SK-N-SH treated with all-trans-retinoic acid at 6 μM for 48 hours (cell line): Measurements from ENCODE around the gene TCF23.

Experiments used
- ATAC-seq: fragments of 200-7000 bp; cut with Tn5 transposase; 3 replicates; pipeline ENCODE4 v1.9.1; 2020; ENCODE audit warnings: mild to moderate bottlenecking, moderate library complexity
- BACH2 ChIP-seq: fragments of 250-450 bp; sonication (Bioruptor Pico); IDR thresholded peaks from 2 replicates; pipeline ENCODE4 v1.9.0; 2021; ENCODE audit warnings: mild to moderate bottlenecking, borderline replicate concordance
- CREB5 ChIP-seq: fragments of 250-450 bp; sonication (Bioruptor Pico); IDR thresholded peaks from 2 replicates; pipeline ENCODE4 v1.5.1; 2020; ENCODE audit warnings: low read depth, mild to moderate bottlenecking, moderate library complexity
- CSRNP3 ChIP-seq: fragments of 250-450 bp; sonication (Bioruptor Pico); IDR thresholded peaks from 2 replicates; pipeline ENCODE4 v1.5.1; 2021; ENCODE audit warnings: mild to moderate bottlenecking, moderate library complexity
- ESRRG ChIP-seq: fragments of 250-450 bp; sonication (Bioruptor Pico); IDR thresholded peaks from 2 replicates; pipeline ENCODE4 v1.6.1; 2021; ENCODE audit warnings: mild to moderate bottlenecking
- GLIS3 ChIP-seq: fragments of 250-450 bp; sonication (Bioruptor Pico); IDR thresholded peaks from 2 replicates; pipeline ENCODE4 v1.5.0; 2020; ENCODE audit warnings: mild to moderate bottlenecking, moderate library complexity
- ISL1 ChIP-seq: fragments of 250-450 bp; sonication (Bioruptor Pico); IDR thresholded peaks from 2 replicates; pipeline ENCODE4 v2.1.2; 2022; ENCODE audit warnings: mild to moderate bottlenecking, moderate library complexity
- OSR1 ChIP-seq: fragments of 250-450 bp; sonication (Bioruptor Pico); IDR thresholded peaks from 2 replicates; pipeline ENCODE4 v1.8.0; 2022; ENCODE audit warnings: moderate library complexity, mild to moderate bottlenecking, inconsistent platforms
- PATZ1 ChIP-seq: fragments of 250-450 bp; sonication (Bioruptor Pico); IDR thresholded peaks from 2 replicates; pipeline ENCODE4 v1.8.0; 2020; ENCODE audit warnings: mild to moderate bottlenecking, moderate library complexity, borderline replicate concordance
- POU6F1 ChIP-seq: fragments of 250-450 bp; sonication (Bioruptor Pico); IDR thresholded peaks from 2 replicates; pipeline ENCODE4 v1.8.0; 2021; ENCODE audit warnings: low read depth, mild to moderate bottlenecking, moderate library complexity, borderline replicate concordance
- PPARA ChIP-seq: fragments of 250-450 bp; sonication (Bioruptor Pico); IDR thresholded peaks from 2 replicates; pipeline ENCODE4 v1.5.0; 2020; ENCODE audit warnings: mild to moderate bottlenecking, borderline replicate concordance
- RARB ChIP-seq: fragments of 250-450 bp; sonication (Bioruptor Pico); IDR thresholded peaks from 2 replicates; pipeline ENCODE4 v1.8.0; 2021; ENCODE audit warnings: mild to moderate bottlenecking, moderate library complexity
- SNAI2 ChIP-seq: fragments of 250-450 bp; sonication (Bioruptor Pico); IDR thresholded peaks from 2 replicates; pipeline ENCODE4 v1.5.0; 2020; ENCODE audit warnings: mild to moderate bottlenecking, moderate library complexity
- TCF4 ChIP-seq: fragments of 250-450 bp; sonication (Bioruptor Pico); IDR thresholded peaks from 2 replicates; pipeline ENCODE4 v1.8.0; 2021; ENCODE audit warnings: mild to moderate bottlenecking, moderate library complexity, borderline replicate concordance
- TOX ChIP-seq: fragments of 250-450 bp; sonication (Bioruptor Pico); IDR thresholded peaks from 2 replicates; pipeline ENCODE4 v1.8.0; 2021; ENCODE audit warnings: mild to moderate bottlenecking, moderate library complexity, borderline replicate concordance
- TSHZ2 ChIP-seq: fragments of 250-450 bp; sonication (Bioruptor Pico); IDR thresholded peaks from 2 replicates; pipeline ENCODE4 v1.5.0; 2020; ENCODE audit warnings: mild to moderate bottlenecking, moderate library complexity
- ZC3H10 ChIP-seq: fragments of 250-450 bp; sonication (Bioruptor Pico); IDR thresholded peaks from 2 replicates; pipeline ENCODE4 v1.5.1; 2021; ENCODE audit warnings: mild to moderate bottlenecking, moderate library complexity
- ZFP3 ChIP-seq: fragments of 250-450 bp; sonication (Bioruptor Pico); IDR thresholded peaks from 2 replicates; pipeline ENCODE4 v1.5.0; 2020; ENCODE audit warnings: mild to moderate bottlenecking, moderate library complexity
- ZNF565 ChIP-seq: fragments of 450-650 bp; formaldehyde crosslinking; conservative IDR thresholded peaks from 2 replicates; pipeline ENCODE4 v1.5.0; 2020; ENCODE audit warnings: low read depth, mild to moderate bottlenecking, moderate library complexity
- ZNF8 ChIP-seq: fragments of 450-650 bp; formaldehyde crosslinking; IDR thresholded peaks from 2 replicates; pipeline ENCODE4 v1.5.0; 2020; ENCODE audit warnings: mild to moderate bottlenecking, moderate library complexity

TCF23 gene

GRCh38 chr2:27202854-27203253 lies 54.0 kb downstream of the TCF23 start:
- no peak for ATAC-seq
- no peak for TF ChIP-seq TCF4 (CRISPR knock-in tag)
- TF ChIP-seq ZNF565: no peak
- no peak for TF ChIP-seq ZNF8 (CRISPR knock-in tag)
- TF ChIP-seq SNAI2 (CRISPR knock-in tag): no peak
- TF ChIP-seq TSHZ2 (CRISPR knock-in tag): no peak
- TF ChIP-seq PATZ1 (CRISPR knock-in tag): no peak
- no peak for TF ChIP-seq ISL1 (CRISPR knock-in tag)
- TF ChIP-seq TOX (CRISPR knock-in tag): no peak
- TF ChIP-seq CSRNP3 (CRISPR knock-in tag): no peak

- TF ChIP-seq OSR1 (CRISPR knock-in tag) (no peak), ISL1 (CRISPR knock-in tag) (no peak), ZNF565 (no peak), PATZ1 (CRISPR knock-in tag) (no peak), CREB5 (no peak), TSHZ2 (CRISPR knock-in tag) (no peak), ZC3H10 (CRISPR knock-in tag) (no peak), GLIS3 (CRISPR knock-in tag) (no peak), ZNF8 (CRISPR knock-in tag) (no peak), ZFP3 (CRISPR knock-in tag) (no peak), PPARA (CRISPR knock-in tag) (no peak), CSRNP3 (CRISPR knock-in tag) (no peak), ESRRG (no peak), RARB (CRISPR knock-in tag) (no peak), BACH2 (CRISPR knock-in tag) (no peak), SNAI2 (CRISPR knock-in tag) (no peak), POU6F1 (CRISPR knock-in tag) (no peak), TCF4 (CRISPR knock-in tag) (no peak)
- ATAC-seq: no peak
Observed at GRCh38 chr2:27203741-27204140, 54.9 kb downstream of the TCF23 start.
